GM12801 (cell line): Measurements from ENCODE around the gene ENOX1.

ENCODE experiments used
- TF ChIP-seq, protein P1 (sequence below): IDR thresholded peaks from one replicate; pipeline ENCODE4 v1.5.1; 2011; ENCODE audit warnings: control low read depth; ENCODE audit not compliant: insufficient read length; ENCODE audit errors: extremely low read depth

The ENOX1 gene

DNA sequence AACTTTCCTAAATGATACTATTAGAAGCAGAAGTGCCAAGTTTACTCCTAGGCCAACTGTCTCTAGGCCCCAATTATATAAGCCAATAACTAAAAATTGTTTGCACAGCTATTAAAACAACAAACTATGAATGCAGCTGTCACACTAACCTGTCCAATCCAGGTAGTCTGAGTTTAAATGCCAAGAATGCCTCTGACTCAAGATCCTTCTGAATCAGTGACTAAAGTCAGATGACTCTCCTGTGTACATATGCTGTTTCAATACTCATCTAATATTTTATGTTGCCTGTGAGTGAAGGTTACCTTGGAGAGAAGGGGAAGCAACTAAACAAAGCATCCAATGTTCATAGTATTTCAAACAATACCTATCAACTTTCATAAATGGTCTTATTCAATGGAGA is 257.0 kb downstream of the ENOX1 start:
- TF ChIP-seq, protein P1, sequence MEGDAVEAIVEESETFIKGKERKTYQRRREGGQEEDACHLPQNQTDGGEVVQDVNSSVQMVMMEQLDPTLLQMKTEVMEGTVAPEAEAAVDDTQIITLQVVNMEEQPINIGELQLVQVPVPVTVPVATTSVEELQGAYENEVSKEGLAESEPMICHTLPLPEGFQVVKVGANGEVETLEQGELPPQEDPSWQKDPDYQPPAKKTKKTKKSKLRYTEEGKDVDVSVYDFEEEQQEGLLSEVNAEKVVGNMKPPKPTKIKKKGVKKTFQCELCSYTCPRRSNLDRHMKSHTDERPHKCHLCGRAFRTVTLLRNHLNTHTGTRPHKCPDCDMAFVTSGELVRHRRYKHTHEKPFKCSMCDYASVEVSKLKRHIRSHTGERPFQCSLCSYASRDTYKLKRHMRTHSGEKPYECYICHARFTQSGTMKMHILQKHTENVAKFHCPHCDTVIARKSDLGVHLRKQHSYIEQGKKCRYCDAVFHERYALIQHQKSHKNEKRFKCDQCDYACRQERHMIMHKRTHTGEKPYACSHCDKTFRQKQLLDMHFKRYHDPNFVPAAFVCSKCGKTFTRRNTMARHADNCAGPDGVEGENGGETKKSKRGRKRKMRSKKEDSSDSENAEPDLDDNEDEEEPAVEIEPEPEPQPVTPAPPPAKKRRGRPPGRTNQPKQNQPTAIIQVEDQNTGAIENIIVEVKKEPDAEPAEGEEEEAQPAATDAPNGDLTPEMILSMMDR = no peak

- TF ChIP-seq, protein P1 = no peak
These were observed 257.8 kb downstream of the ENOX1 start for GRCh38 chr13:43528992-43529391.

GRCh38 chr13:43522788-43523187 is 264.0 kb downstream of the ENOX1 start:
- TF ChIP-seq, protein P1 = no peak

- TF ChIP-seq, protein P1 = no peak
These were observed 266.4 kb downstream of the ENOX1 start for GRCh38 chr13:43520351-43520750.

DNA sequence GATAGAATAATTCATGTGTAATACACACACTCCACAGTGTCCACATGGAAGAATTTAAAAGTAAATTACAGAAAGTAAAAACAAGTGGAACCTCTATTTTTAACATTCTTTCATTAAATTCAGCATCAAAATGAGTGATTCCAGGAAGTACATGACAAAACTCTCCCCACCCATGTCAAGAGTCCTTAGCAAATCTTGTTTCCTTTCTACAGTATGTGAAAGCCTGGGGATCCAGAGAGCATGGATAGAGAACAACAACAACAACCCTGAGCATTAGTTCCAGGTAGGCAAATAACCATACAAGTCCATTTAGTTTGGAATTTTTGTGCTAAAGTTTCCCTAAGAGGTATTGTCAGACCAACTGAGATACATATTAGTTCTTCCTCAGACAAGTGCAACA is 267.9 kb downstream of the ENOX1 start:
- TF ChIP-seq, protein P1 = no peak

- TF ChIP-seq, protein P1 = no peak
These were observed 270.4 kb downstream of the ENOX1 start for GRCh38 chr13:43516401-43516833.

- TF ChIP-seq, protein P1 = no peak
These were observed 271.2 kb downstream of the ENOX1 start for GRCh38 chr13:43515531-43515930.

DNA sequence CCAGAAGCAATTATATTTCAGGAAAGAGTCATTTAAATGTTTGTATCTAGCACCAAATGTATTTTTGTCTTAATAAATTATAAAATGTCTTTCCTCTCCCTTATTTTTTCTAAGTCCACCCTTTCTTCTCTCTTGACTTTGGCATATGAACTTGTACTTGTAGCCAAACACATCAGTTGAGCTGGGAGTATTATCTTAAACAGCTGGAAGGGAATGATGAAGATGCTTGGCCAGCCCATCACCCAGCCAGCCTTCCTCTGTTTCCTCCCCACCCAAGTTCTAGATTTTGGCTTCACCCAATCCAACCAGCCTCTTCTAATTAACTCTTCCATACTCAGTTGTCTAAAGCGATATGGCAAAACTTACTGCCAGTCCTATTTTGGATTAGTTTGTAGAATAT is 272.5 kb downstream of the ENOX1 start:
- TF ChIP-seq, protein P1 = no peak
